B cell (primary cell): ENCODE measurements around the gene ESYT3. TPM values are rescaled to one million over a fixed set of nuclear protein-coding genes. Genes with fewer than 3 reads are reported as not detected.
"Not testable (repeated sequence)": the region's sequence is repeated elsewhere in the genome, so short reads cannot be mapped to it uniquely, and the experiment has no call there.

Source experiments
- ATAC-seq: fragments of 200-7000 bp; cut with Tn5 transposase; one replicate; pipeline ENCODE4 v1.10.0; 2021; ENCODE audit warnings: low read depth, mild to moderate bottlenecking, moderate number of reproducible peaks, moderate library complexity
- CTCF ChIA-PET: fragments of 350-600 bp; sonication (Branson Sonifier 250); formaldehyde crosslinking; loops from one replicate; lab custom pipeline; 2021; ENCODE audit warnings: antibody characterized with exemption, inconsistent platforms; lab: Charles Lee
- POLR2A ChIA-PET: fragments of 350-600 bp; sonication (Branson Sonifier 250); formaldehyde crosslinking; loops from one replicate; lab custom pipeline; 2021; ENCODE audit warnings: antibody characterized with exemption; lab: Charles Lee
- DNase-seq: peaks from one replicate; pipeline ENCODE4 v3.0.0; 2013
- H2AFZ ChIP-seq: 2 replicates; pipeline ENCODE4 v1.6.1; 2012; ENCODE audit warnings: mild to moderate bottlenecking, low read depth, low read length; ENCODE audit not compliant: insufficient read depth, poor library complexity, severe bottlenecking
- H3K27ac ChIP-seq, 2 donors: 1 replicate in 1 of 2; 2 replicates in 1 of 2; pipeline ENCODE4 v1.5.1; 2012 to 2013; ENCODE audit warnings: low read length in 2 of 2, mild to moderate bottlenecking in 2 of 2, moderate library complexity in 1 of 2
- H3K27me3 ChIP-seq, 4 experiments: fragments of 200-600 bp in 1 of 4; sonication (generic) in 1 of 4; replicated peaks in 1 of 4; 1 replicate in 2 of 4; 2 replicates in 2 of 4; pipeline versions ENCODE4 v1.6.1 to v1.7.0; 2013 to 2016; ENCODE audit warnings: low read length in 3 of 4, mild to moderate bottlenecking in 2 of 4, mixed read lengths in 1 of 4, moderate library complexity in 1 of 4; ENCODE audit not compliant: insufficient read depth in 4 of 4, control insufficient read depth in 3 of 4; ENCODE audit errors: control extremely low read depth in 1 of 4
- H3K36me3 ChIP-seq, 2 experiments: replicated peaks in 1 of 2; 1 replicate in 1 of 2; 2 replicates in 1 of 2; pipeline versions ENCODE4 v1.6.1 to v1.7.1; 2013; ENCODE audit warnings: low read length in 1 of 2; ENCODE audit not compliant: insufficient read depth in 2 of 2, control insufficient read depth in 1 of 2; ENCODE audit errors: control extremely low read depth in 1 of 2, extremely low read depth in 1 of 2
- H3K4me1 ChIP-seq, 2 donors: fragments of 200-600 bp in 1 of 2; sonication (generic) in 1 of 2; 1 replicate in 1 of 2; 2 replicates in 1 of 2; pipeline versions ENCODE4 v1.5.1 to v1.6.1; 2013 to 2017; ENCODE audit warnings: low read length in 2 of 2; ENCODE audit not compliant: control insufficient read depth in 2 of 2, insufficient read depth in 2 of 2
- H3K4me2 ChIP-seq: replicated peaks from 2 replicates; pipeline ENCODE3; 2012; ENCODE audit warnings: mild to moderate bottlenecking, low read depth, low read length; ENCODE audit not compliant: poor library complexity, severe bottlenecking
- H3K4me3 ChIP-seq, 5 experiments: fragments of 200-600 bp in 1 of 5; sonication (generic) in 1 of 5; 1 replicate in 3 of 5; 2 replicates in 2 of 5; pipeline versions ENCODE4 v1.5.1 to v1.7.0; 2011 to 2016; ENCODE audit warnings: low read length in 4 of 5, mild to moderate bottlenecking in 4 of 5, low read depth in 2 of 5, control low read depth in 1 of 5, moderate library complexity in 1 of 5; ENCODE audit not compliant: insufficient read depth in 1 of 5; ENCODE audit errors: control extremely low read depth in 1 of 5, extremely low read depth in 1 of 5
- H3K79me2 ChIP-seq: fragments of 200-600 bp; sonication (generic); one replicate; pipeline ENCODE4 v1.6.0; 2016; ENCODE audit warnings: low read length; ENCODE audit not compliant: control insufficient read depth, insufficient read depth
- H3K9ac ChIP-seq: fragments of 200-600 bp; sonication (generic); 2 replicates; pipeline ENCODE4 v1.6.1; 2017; ENCODE audit warnings: mild to moderate bottlenecking, low read length, moderate library complexity
- H3K9me3 ChIP-seq, 3 donors: one replicate each; pipeline versions ENCODE4 v1.6.1 to v1.7.1; 2013; ENCODE audit warnings: low read length in 2 of 3; ENCODE audit not compliant: control insufficient read depth in 2 of 3, insufficient read depth in 1 of 3; ENCODE audit errors: control extremely low read depth in 1 of 3
- H4K20me1 ChIP-seq: 2 replicates; pipeline ENCODE4 v1.6.0; 2012; ENCODE audit warnings: mild to moderate bottlenecking, low read length; ENCODE audit not compliant: insufficient read depth, control insufficient read depth, poor library complexity, severe bottlenecking
- H3K27ac Mint-ChIP-seq: one replicate; pipeline ENCODE4 v1.8.0; 2021; ENCODE audit warnings: mixed read lengths
- H3K27me3 Mint-ChIP-seq: one replicate; pipeline ENCODE4 v1.8.0; 2021; ENCODE audit warnings: mixed read lengths
- H3K4me1 Mint-ChIP-seq: one replicate; pipeline ENCODE4 v1.8.0; 2021; ENCODE audit warnings: mixed read lengths
- H3K4me3 Mint-ChIP-seq: one replicate; pipeline ENCODE4 v1.8.0; 2021; ENCODE audit warnings: mixed read lengths
- H3K9me3 Mint-ChIP-seq: one replicate; pipeline ENCODE4 v1.8.0; 2022; ENCODE audit warnings: mixed read lengths; ENCODE audit not compliant: insufficient read depth
- EZH2 ChIP-seq: IDR thresholded peaks from 2 replicates; pipeline ENCODE4 v1.6.1; 2012; ENCODE audit warnings: borderline replicate concordance, low read depth, mild to moderate bottlenecking, moderate library complexity, low read length; ENCODE audit not compliant: insufficient read depth, poor library complexity, severe bottlenecking
- WGBS: methylation state at CpG from one replicate; pipeline ENCODE4 v1.1.5; 2013; ENCODE audit warnings: missing lambda C conversion rate; ENCODE audit not compliant: insufficient coverage; 5-methylcytosine and 5-hydroxymethylcytosine counted together
- intact Hi-C: fragments of 100-400 bp; cut with micrococcal nuclease; formaldehyde crosslinking; loops from one replicate; pipeline ENCODE4 v1.10.0; 2022
- polyA plus RNA-seq: library from polyadenylated mRNA; depleted of rRNA; stranded (reverse); fragments of >200 nt; gene quantifications from 2 replicates; pipeline ENCODE4 v1.2.3, GENCODE V29; 2012
- total RNA-seq, 2 donors: library from RNA; stranded (reverse); fragments of 120-200 nt in 1 of 2; gene quantifications; 1 replicate in 1 of 2; 2 replicates in 1 of 2; pipeline versions ENCODE4 v1.2.3 to v1.2.4, GENCODE V29; 2013 to 2022
- TF ChIP-seq, protein P1 (sequence below): fragments of 200-600 bp; IDR thresholded peaks from one replicate; pipeline ENCODE4 v1.8.0; 2022; ENCODE audit warnings: antibody characterized with exemption, mild to moderate bottlenecking

Gene ESYT3
- total and polyA plus RNA-seq, 2 donors (not counting 1 experiment from before 2014, with no cell fraction given) = not detected

DNA sequence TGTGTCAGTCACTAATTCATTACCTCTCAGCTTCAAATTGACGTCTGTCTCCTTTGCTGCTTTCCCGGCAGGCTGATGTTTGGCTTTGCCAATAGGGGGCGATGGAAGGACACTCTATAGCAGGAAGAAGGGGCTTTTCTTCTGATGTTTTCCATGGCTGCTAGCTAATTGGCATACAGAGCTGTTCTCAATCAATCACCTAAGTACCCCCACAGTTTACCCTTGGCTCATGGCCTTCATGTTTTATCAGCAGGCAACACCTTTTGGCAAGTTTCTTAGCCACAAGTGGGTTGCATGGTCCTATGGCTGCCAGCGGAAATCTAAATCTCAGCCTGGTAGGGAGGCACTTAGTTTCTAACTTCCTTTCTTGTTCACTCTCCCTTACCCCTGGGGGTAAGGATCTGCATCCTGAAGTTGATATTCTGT, 45.0 kb downstream of the ESYT3 start:
- intact Hi-C loops = loop anchor here (2.0 kb wide), 1 partner anchor 443 kb away; no protein-coding TSS in a partner anchor
- CTCF ChIA-PET = interaction anchor here (0.6 to 3.2 kb wide), 5 partner anchors 11 to 444 kb away, joined by 3 to 19 read pairs (median 8); no protein-coding TSS in a partner anchor
- Mint-ChIP-seq H3K27ac (no peak overlapping the region), H3K4me3 (no peak overlapping the region), H3K4me1 (no peaks in the 10 kb centered on the region), H3K27me3 (peaks cover 25% of the 10 kb centered on the region), H3K9me3 (no peaks in the 10 kb centered on the region)
- Histone ChIP-seq H2AFZ (no peak overlapping the region), H3K4me1 (no peaks in the 10 kb centered on the region), H3K4me3 (no peak overlapping the region), H3K36me3 (no peaks in the 10 kb centered on the region), H4K20me1 (no peaks in the 10 kb centered on the region), H3K79me2 (no peaks in the 10 kb centered on the region), H3K27ac (no peak overlapping the region), H3K9ac (no peak overlapping the region), H3K27me3 (peaks cover 0 to 4% (median 0%) of the 10 kb centered on the region in 4 experiments), H3K9me3 (no peaks in the 10 kb centered on the region), H3K4me2 (no peak overlapping the region)
- DNase-seq (peak; percentile 31), ATAC-seq (no peak)
- WGBS = no CpG with 5 or more reads among the region's 4 CpGs
- POLR2A ChIA-PET = no interaction called here
- TF ChIP-seq, protein P1, sequence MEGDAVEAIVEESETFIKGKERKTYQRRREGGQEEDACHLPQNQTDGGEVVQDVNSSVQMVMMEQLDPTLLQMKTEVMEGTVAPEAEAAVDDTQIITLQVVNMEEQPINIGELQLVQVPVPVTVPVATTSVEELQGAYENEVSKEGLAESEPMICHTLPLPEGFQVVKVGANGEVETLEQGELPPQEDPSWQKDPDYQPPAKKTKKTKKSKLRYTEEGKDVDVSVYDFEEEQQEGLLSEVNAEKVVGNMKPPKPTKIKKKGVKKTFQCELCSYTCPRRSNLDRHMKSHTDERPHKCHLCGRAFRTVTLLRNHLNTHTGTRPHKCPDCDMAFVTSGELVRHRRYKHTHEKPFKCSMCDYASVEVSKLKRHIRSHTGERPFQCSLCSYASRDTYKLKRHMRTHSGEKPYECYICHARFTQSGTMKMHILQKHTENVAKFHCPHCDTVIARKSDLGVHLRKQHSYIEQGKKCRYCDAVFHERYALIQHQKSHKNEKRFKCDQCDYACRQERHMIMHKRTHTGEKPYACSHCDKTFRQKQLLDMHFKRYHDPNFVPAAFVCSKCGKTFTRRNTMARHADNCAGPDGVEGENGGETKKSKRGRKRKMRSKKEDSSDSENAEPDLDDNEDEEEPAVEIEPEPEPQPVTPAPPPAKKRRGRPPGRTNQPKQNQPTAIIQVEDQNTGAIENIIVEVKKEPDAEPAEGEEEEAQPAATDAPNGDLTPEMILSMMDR = peak; percentile 51
- TF ChIP-seq EZH2 = no peak

DNA sequence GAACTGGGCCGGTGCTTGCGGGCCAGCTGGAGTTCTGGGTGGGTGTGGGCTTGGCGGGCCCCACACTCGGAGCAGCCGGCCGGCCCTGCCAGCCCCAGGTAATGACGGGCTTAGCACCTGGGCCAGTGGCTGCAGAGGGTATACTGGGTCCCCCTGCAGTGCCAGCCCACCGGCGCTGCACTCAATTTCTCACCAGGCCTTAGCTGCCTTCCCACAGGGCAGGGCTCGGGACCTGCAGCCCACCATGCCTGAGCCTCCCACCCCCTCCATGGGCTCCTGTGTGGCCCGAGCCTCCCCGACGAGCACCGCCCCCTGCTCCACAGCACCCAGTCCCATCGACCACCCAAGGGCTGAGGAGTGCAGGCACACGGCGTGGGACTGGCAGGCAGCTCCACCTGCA, 50.3 kb downstream of the ESYT3 start:
- H3K27me3 Mint-ChIP-seq, H2AFZ ChIP-seq, H3K27ac ChIP-seq, H3K4me1 Mint-ChIP-seq, ATAC-seq, H3K4me1 ChIP-seq, H3K4me2 ChIP-seq, H3K27me3 ChIP-seq, H3K9ac ChIP-seq, H4K20me1 ChIP-seq, H3K27ac Mint-ChIP-seq, H3K4me3 Mint-ChIP-seq, H3K79me2 ChIP-seq, H3K36me3 ChIP-seq, H3K4me3 ChIP-seq, CTCF ChIA-PET, intact Hi-C loops, DNase-seq, POLR2A ChIA-PET: not testable (repeated sequence)
- WGBS = 99% methylated on average over 12 of the region's 17 CpGs
- H3K9me3 ChIP-seq = peaks cover 4 to 21% (median 7%) of the 10 kb centered on the region in 3 donors
- peaks cover 22% of the 10 kb centered on the region for H3K9me3 Mint-ChIP-seq

DNA sequence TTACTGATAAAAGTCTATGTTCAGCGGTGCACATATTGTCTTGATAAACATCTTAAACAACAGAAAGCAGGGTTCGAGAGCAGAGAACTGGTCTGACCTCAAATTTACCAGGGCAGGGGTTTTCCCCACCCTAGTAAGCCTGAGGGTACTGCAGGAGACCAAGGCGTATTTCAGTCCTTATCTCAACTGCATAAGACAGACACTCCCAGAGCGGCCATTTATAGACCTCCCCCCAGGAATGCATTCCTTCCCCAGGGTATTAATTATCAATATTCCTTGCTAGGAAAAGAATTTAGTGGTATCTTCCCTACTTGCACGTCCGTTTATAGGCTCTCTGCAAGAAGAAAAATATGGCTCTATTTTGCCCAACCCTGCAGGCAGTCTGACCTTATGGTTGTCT, 52.2 kb downstream of the ESYT3 start:
- H3K4me3 ChIP-seq, H3K79me2 ChIP-seq, H2AFZ ChIP-seq, H3K27ac Mint-ChIP-seq, H3K27ac ChIP-seq, H3K36me3 ChIP-seq, ATAC-seq, DNase-seq, H3K4me1 Mint-ChIP-seq, CTCF ChIA-PET, H3K9ac ChIP-seq, H3K27me3 ChIP-seq, H3K27me3 Mint-ChIP-seq, H3K4me2 ChIP-seq, H3K4me3 Mint-ChIP-seq, H3K4me1 ChIP-seq, intact Hi-C loops, POLR2A ChIA-PET, H4K20me1 ChIP-seq: not testable (repeated sequence)
- peaks cover 22% of the 10 kb centered on the region for H3K9me3 Mint-ChIP-seq
- 80% methylated on average over 1 of the region's 6 CpGs for WGBS
- peaks cover 4 to 21% (median 7%) of the 10 kb centered on the region in 3 donors for H3K9me3 ChIP-seq
